GM23338 (cell line): ENCODE results near the gene NIPBL. TPM values are rescaled to one million over a fixed set of nuclear protein-coding genes. Genes with fewer than 3 reads are reported as not detected.

Experiments
- ATAC-seq: fragments of 200-7000 bp; cut with Tn5 transposase; 3 replicates; pipeline ENCODE4 v1.9.1; 2020
- DNase-seq: peaks from one replicate; pipeline ENCODE4 v3.0.0-alpha.2; 2015; ENCODE audit warnings: low spot score
- H2AFZ ChIP-seq: fragments of 200-600 bp; sonication (generic); 2 replicates; pipeline ENCODE4 v1.8.0; 2016; ENCODE audit warnings: antibody characterized with exemption, mild to moderate bottlenecking, moderate library complexity
- H3F3A ChIP-seq: fragments of 200-600 bp; sonication (generic); replicated peaks from 2 replicates; pipeline ENCODE4 v1.8.0; 2017; ENCODE audit warnings: antibody characterized with exemption, mixed run types, low read depth
- H3K27ac ChIP-seq: fragments of 200-600 bp; sonication (generic); 2 replicates; pipeline ENCODE4 v1.6.1; 2016; ENCODE audit warnings: low read depth
- H3K27me3 ChIP-seq: fragments of 200-600 bp; sonication (generic); 2 replicates; pipeline ENCODE4 v1.8.0; 2016; ENCODE audit warnings: mild to moderate bottlenecking, mixed run types, moderate library complexity; ENCODE audit not compliant: insufficient read depth
- H3K36me3 ChIP-seq: fragments of 200-600 bp; sonication (generic); 2 replicates; pipeline ENCODE4 v1.8.0; 2016; ENCODE audit warnings: mild to moderate bottlenecking; ENCODE audit not compliant: insufficient read depth
- H3K4me1 ChIP-seq: fragments of 200-600 bp; sonication (generic); 2 replicates; pipeline ENCODE4 v1.8.0; 2016; ENCODE audit warnings: mild to moderate bottlenecking, moderate library complexity; ENCODE audit not compliant: insufficient read depth
- H3K4me2 ChIP-seq: fragments of 200-600 bp; sonication (generic); 2 replicates; pipeline ENCODE4 v1.7.1; 2017; ENCODE audit warnings: mixed run types
- H3K4me3 ChIP-seq: fragments of 200-600 bp; sonication (generic); 2 replicates; pipeline ENCODE4 v1.6.1; 2016; ENCODE audit warnings: mixed run types
- H3K79me2 ChIP-seq: fragments of 200-600 bp; sonication (generic); replicated peaks from 2 replicates; pipeline ENCODE4 v1.8.0; 2017; ENCODE audit warnings: mild to moderate bottlenecking; ENCODE audit not compliant: insufficient read depth
- H3K9me2 ChIP-seq: fragments of 200-600 bp; sonication (generic); 2 replicates; pipeline ENCODE4 v1.8.0; 2017; ENCODE audit not compliant: insufficient read depth
- H4K20me1 ChIP-seq: fragments of 200-600 bp; sonication (generic); replicated peaks from 2 replicates; pipeline ENCODE4 v1.8.0; 2017; ENCODE audit warnings: mild to moderate bottlenecking; ENCODE audit not compliant: insufficient read depth
- H3K27ac Mint-ChIP-seq: 2 replicates; pipeline ENCODE4 v1.8.0; 2020; ENCODE audit warnings: inconsistent platforms, mild to moderate bottlenecking, moderate library complexity, mixed read lengths
- H3K27me3 Mint-ChIP-seq: 3 replicates; pipeline ENCODE4 v1.8.0; 2022; ENCODE audit warnings: low read depth, mild to moderate bottlenecking, moderate library complexity, mixed read lengths, inconsistent platforms; ENCODE audit not compliant: insufficient read depth, poor library complexity
- H3K36me3 Mint-ChIP-seq: 3 replicates; pipeline ENCODE4 v1.8.0; 2021; ENCODE audit warnings: low read depth, mild to moderate bottlenecking, inconsistent platforms, moderate library complexity, mixed read lengths
- H3K4me1 Mint-ChIP-seq: 3 replicates; pipeline ENCODE4 v1.8.0; 2020; ENCODE audit warnings: mild to moderate bottlenecking, inconsistent platforms, mixed read lengths
- H3K4me3 Mint-ChIP-seq: 3 replicates; pipeline ENCODE4 v1.8.0; 2021; ENCODE audit warnings: moderate library complexity, mild to moderate bottlenecking, inconsistent platforms, mixed read lengths
- H3K9me3 Mint-ChIP-seq: 3 replicates; pipeline ENCODE4 v1.8.0; 2020; ENCODE audit warnings: moderate library complexity, mild to moderate bottlenecking, inconsistent platforms, mixed read lengths
- CREB1 ChIP-seq: fragments of 250-450 bp; sonication (Bioruptor Pico); IDR thresholded peaks from 2 replicates; pipeline ENCODE4 v1.5.0; 2020; ENCODE audit warnings: low read depth, mild to moderate bottlenecking, moderate library complexity
- CTCF ChIP-seq, 2 experiments: fragments of 200-600 bp in 1 of 2; sonication (generic) in 1 of 2; conservative IDR thresholded peaks; 2 replicates each; pipeline versions ENCODE4 v1.5.1 to v1.6.1; 2016 to 2017; ENCODE audit warnings: antibody characterized with exemption in 2 of 2, low read depth in 2 of 2, mild to moderate bottlenecking in 2 of 2, moderate library complexity in 1 of 2
- ETS1 ChIP-seq: IDR thresholded peaks from 2 replicates; pipeline ENCODE4 v1.6.1; 2016; ENCODE audit warnings: antibody characterized with exemption
- EZH2 ChIP-seq: fragments of 200-600 bp; sonication (generic); IDR thresholded peaks from one replicate; pipeline ENCODE4 v1.8.0; 2017; ENCODE audit warnings: antibody characterized with exemption, mild to moderate bottlenecking, low read depth; ENCODE audit not compliant: unreplicated experiment
- JUNB ChIP-seq: IDR thresholded peaks from one replicate; pipeline ENCODE4 v1.6.1; 2016; ENCODE audit warnings: antibody characterized with exemption; ENCODE audit not compliant: unreplicated experiment
- NANOG ChIP-seq: IDR thresholded peaks from 2 replicates; pipeline ENCODE4 v1.6.1; 2016; ENCODE audit warnings: antibody characterized with exemption, borderline replicate concordance
- POLR2AphosphoS5 ChIP-seq: IDR thresholded peaks from 2 replicates; pipeline ENCODE4 v1.6.1; 2016; ENCODE audit warnings: antibody characterized with exemption, low read depth
- ZNF462 ChIP-seq: fragments of 250-450 bp; sonication (Bioruptor Pico); IDR thresholded peaks from 2 replicates; pipeline ENCODE4 v1.5.0; 2020; ENCODE audit warnings: mild to moderate bottlenecking, moderate library complexity
- polyA plus RNA-seq: library from polyadenylated mRNA; unstranded; fragments of >200 nt; fragmentation: Nextera tagmentation; extraction: Ambion mirVana; gene quantifications from 2 replicates; pipeline ENCODE4 v1.2.1, GENCODE V29; 2016
- total RNA-seq: library from RNA; depleted of rRNA; stranded (reverse); fragments of >200 nt; shearing (Covaris generic); gene quantifications from 2 replicates; pipeline ENCODE4 v1.2.3, GENCODE V29; 2014

Gene NIPBL
- total and polyA plus RNA-seq, 2 experiments from 2014 or later = 44.2 to 51.4 TPM

- ATAC-seq (no peak), DNase-seq (no peak)
- no peaks in the 10 kb centered on the region for H3K9me2 ChIP-seq
- H4K20me1 ChIP-seq = no peaks in the 10 kb centered on the region
- Mint-ChIP-seq H3K27ac (no peak overlapping the region), H3K9me3 (no peaks in the 10 kb centered on the region), H3K4me1 (no peaks in the 10 kb centered on the region), H3K36me3 (peaks cover 17% of the 10 kb centered on the region; the same call in 2 of the 3 replicates), H3K27me3 (peaks cover 2% of the 10 kb centered on the region), H3K4me3 (no peak overlapping the region)
- H3K36me3 ChIP-seq = no peaks in the 10 kb centered on the region; the same call in 1 of the 2 replicates
- no peaks in the 10 kb centered on the region for H3K27me3 ChIP-seq
- H3K4me1 ChIP-seq = no peaks in the 10 kb centered on the region
- H3K27ac ChIP-seq = no peak overlapping the region
- H3K79me2 ChIP-seq = no peaks in the 10 kb centered on the region
- H3K4me3 ChIP-seq = no peak overlapping the region
- no peak overlapping the region for H3K4me2 ChIP-seq
- TF ChIP-seq CREB1 (CRISPR knock-in tag) (no peak), ETS1 (no peak), JUNB (no peak), NANOG (no peak), CTCF (conservative IDR thresholded peaks at IDR 0.05; ENCODE audit: low read depth in 2 of 2) (no peak), EZH2 (no peak), ZNF462 (no peak), POLR2AphosphoS5 (no peak)
- no peaks in the 10 kb centered on the region for H3F3A ChIP-seq
- no peak overlapping the region for H2AFZ ChIP-seq
Measured at GRCh38 chr5:36998578-36998977, 122.0 kb downstream of the NIPBL start.
